ENCODE measurements around the gene CDKN1C.

GRCh38 chr11:2901196-2901796, 15.7 kb upstream of the CDKN1C start:
- TF ChIP-seq POLR2A (IDR thresholded peaks at IDR 0.05; ENCODE audit: low read depth) (no peak), CTCF (IDR thresholded peaks at IDR 0.05) (no peak), POLR2AphosphoS5 (IDR thresholded peaks at IDR 0.05) (no peak), EP300 (IDR thresholded peaks at IDR 0.05) (no peak)
